CD4-positive, alpha-beta T cell treated with Interferon alpha-2 for 1 hour (primary cell): ENCODE data around the gene LACTB.
"Not testable (repeated sequence)": the region's sequence is repeated elsewhere in the genome, so short reads cannot be mapped to it uniquely, and the experiment has no call there.

Experiments used
- DNase-seq, 2 donors: peaks; one replicate each; pipeline ENCODE4 v3.0.0-alpha.2; 2020 to 2022

LACTB gene

DNA sequence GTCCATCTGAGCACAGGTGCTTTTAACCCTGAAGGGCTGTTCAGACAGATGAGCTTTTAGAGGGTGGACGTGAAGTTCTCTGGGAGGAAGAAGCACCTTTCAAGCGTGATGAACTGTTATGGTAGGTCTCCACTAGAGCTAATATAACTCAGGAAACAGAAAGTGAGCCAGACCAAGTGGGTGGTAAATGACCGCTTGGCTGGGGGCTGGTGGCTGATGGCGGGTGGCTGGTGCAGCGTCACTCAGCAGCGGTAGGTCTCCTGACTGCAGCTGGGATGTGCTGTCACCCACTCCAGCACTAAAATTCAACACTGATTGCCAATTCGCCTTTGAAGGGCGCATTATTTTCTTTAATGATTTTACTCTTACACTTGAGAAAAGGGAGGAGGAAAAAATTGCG is 31.2 kb upstream of the LACTB start:
- no peak for DNase-seq

DNA sequence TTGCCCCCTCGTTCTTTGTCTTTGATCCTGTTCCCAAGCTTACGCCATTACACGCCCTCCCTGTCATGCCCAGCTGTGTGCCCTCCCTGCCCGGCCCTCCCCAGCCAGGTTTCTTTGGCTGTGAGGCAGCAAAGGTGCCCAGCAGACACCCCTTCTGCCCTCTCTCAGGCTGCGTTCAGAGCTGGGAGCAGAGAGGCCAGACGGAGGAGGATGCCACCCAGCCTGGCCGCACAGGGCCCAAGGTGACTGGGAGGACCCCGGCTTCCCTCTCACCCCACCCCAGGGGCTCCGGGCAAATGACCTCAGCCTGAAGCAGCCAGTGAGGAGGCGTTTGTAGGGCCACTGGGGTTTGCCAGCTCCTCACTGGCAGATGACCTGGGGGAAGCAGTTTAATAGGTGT is 30.8 kb upstream of the LACTB start:
- DNase-seq = no peak

DNA sequence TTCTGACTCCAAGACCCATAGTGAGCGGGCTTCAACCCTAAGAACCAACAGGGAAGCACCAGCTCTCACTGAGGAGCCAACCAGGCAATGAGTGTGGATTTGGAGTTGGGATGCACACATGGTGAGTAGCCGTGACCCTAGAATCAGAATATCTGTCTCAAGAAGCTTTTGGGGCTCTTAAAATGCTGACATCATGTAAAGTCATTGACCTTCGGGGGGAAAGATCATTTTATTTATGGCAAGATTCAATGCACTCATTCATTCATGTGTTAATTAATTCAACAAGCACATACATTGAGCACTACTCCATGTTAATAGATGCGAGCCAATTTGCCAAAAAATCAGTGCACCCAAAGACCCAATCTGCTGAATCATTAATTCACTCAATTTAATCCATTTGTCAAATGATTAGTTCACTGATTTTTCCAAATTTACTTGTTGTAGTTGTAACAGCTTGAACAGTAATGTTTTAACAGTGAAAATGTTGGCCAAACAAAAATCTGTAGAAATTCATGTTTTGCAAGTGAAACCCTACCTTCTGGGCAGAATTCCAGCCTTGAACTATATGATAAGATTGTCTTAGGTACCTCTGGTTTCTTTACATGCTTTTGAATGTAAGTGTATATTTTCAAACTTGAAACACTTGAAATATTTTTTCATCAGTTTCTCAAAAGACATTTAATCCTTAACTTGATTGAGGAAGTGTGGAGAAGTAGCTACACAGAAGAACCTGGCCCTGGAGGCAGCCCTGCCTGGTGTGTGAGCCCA is 29.8 kb upstream of the LACTB start:
- no peak for DNase-seq

DNA sequence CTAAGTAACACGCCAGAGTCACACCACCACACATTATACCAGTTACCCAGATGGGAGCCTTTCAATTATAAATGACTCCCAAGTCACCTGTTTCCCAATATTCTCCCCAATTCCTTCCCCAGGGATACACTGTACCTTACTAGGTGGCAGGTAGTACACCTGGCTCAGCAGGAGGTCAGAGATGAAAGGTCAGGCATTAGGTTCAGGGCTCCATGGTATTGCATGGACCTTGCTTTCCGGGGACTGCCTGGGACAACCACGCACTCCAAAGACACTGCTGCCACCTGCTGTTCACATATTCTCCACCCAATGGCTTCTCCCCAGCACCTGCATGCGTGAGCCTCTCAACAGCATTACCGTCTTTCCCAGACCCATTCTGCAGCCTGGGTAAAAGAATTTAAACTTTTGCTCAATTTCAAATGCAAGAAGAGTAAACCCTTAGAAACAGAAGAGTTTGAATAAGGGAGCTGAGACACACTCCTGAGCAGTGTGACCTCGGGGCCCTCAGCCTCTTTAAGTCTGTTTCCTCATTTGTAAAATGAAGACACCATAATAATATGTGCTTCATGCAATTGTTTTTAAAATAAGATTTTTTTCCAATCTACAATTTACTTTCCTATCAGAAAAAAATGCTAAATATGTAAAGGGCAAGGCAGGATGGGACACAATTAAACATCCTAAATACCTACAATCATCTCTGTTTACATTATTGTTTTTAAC is 28.0 kb upstream of the LACTB start:
- peak; percentile 70 to 76 for DNase-seq

DNA sequence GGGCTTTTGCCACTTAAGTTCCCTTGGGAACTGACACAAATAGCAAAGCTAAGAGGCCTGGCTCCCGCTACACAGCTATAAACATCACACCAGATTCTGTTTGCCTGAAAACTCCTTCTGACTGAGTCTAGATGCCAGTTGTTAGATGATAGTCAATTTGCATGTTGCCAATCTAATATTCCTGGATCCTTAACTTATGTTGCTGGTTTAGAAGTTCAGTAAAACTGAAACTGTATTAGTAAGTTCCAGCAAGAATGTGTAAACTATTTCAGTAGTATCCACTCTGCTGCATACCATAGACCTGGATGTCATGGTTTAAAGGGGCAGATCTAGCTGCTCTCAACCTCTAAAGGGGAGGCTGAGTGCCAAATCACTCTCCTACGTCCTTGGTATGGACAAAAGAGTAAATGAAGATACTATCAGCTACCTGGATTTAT is 27.1 kb upstream of the LACTB start:
- DNase-seq = no peak

DNA sequence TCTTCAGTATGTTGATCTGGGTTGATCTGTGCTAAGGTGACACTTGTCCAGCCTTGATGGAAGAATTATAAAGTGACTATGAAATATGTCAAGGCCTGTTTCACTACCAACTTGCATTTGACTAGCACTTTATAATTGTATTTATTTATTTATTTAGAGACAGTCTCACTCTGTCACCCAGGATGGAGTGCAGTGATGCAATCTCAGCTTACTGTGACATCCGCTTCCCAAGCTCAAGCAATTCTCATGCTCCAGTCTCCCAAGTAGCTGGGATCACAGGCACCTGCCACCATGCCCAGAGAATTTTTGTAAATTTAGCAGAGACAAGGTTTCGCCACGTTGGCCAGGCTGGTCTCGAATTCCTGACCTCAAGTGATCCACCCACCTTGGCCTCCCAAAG is 25.5 kb upstream of the LACTB start:
- no peak for DNase-seq

DNA sequence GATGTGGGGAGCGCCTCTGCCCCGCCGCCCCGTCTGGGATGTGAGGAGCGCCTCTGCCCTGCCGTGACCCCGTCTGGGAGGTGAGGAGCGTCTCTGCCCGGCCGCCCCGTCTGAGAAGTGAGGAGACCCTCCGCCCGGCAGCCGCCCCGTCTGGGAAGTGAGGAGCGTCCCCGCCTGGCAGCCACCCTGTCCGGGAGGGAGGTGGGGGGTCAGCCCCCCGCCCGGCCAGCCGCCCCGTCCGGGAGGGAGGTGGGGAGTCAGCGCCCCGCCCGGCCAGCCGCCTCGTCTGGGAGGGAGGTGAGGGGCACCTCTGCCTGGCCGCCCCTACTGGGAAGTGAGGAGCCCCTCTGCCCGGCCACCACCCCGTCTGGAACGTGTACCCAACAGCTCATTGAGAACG is 22.8 kb upstream of the LACTB start:
- DNase-seq = not testable (repeated sequence)

DNA sequence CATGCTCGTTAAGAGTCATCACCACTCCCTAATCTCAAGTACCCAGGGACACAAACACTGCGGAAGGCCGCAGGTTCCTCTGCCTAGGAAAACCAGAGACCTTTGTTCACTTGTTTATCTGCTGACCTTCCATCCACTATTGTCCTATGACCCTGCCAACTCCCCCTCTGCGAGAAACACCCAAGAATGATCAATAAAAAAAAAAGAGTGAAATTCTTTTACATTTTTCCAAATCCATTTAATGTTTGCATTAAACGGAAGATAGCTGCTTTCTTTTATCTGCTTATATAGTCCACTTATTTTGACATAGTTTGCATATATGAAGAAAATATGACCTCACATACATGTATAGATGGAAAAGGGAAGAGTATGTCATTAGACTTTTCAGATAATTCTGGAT is 22.1 kb upstream of the LACTB start:
- not testable (repeated sequence) for DNase-seq

DNA sequence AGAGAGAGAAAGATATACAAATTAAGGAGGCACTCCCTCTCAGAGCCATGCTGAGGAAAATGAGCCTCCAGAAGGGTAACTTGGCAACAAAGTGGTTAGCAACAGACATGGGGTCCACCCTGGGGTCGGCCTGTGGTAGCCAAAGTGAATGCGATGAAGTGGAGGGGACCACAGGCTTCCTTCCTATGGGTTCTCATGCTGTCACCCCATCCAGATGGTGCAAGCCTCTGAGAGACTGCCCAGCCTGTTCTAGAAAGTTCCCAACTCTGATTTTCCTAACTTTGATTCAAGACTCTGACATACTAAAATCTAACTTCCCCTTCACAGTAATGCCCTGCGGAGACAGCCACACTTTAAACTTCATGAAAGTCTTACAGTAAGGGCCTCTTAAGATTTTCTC is 18.2 kb upstream of the LACTB start:
- DNase-seq = no peak

DNA sequence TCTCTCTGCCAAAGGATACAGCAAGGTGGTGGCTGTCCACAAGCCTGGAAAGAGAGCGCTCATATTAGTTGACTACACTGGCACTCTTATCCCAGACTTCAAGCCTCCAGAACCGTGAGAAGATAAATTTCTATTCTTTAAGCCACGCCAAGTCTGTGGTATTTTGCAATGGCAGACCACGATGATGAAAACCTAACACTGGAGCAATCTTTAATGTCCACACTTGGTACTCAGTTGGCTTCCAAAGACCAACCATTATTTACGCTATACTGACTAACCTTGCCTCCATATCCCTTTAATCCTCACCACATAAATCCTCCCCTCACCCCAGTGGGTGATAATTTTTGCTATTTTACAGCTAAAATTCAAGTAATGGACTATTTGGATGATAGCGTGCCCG is 16.9 kb upstream of the LACTB start:
- DNase-seq = no peak

DNA sequence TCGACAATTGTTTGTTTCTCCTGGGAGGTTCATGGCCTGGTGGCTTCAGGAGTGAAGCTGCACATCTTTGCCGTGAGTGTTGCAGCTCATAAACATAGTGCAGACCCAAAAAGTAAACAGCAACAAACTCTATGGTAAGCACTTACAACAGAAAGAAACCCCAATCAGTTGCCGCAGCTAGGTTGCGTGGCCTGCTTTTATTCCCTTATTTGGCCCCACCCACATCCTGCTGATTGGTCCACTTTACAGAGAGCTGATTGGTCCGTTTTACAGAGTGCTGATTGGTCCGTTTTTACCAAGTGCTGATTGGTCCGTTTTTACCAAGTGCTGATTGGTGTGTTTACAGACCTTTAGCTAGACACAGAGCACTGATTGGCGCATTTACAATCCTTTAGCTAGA is 16.3 kb upstream of the LACTB start:
- DNase-seq = peak; percentile 10 to 20

DNA sequence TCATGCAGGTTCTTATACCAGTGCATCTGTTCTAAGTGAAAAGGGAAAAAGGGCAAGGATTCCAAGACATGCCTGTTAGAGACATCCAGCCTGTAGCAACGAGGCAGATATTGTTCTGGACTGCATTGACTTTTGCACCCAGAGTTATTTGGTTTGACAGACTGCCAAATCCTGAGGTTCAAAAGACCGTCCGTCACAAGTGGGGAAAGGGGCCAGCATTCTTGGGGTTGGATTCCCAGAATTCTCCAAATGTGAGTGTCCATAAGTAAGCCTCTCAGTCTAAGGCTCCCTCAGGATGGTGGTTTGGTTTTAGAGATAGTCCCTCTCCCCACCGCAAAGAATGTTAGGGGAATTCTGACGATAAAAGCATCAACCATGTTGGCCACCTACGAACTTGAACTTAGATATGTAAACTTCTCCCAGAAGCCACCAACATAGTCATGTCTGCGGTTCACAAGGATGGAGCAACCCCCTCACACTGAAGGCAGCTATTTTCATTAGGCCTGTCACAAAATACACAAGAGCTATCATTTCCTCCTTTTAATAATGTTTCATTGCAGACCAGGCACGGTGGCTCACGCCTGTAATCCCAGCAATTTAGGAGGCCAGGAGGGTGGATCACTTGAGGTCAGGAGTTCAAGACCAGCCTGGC is 13.6 kb upstream of the LACTB start:
- DNase-seq = no peak

DNA sequence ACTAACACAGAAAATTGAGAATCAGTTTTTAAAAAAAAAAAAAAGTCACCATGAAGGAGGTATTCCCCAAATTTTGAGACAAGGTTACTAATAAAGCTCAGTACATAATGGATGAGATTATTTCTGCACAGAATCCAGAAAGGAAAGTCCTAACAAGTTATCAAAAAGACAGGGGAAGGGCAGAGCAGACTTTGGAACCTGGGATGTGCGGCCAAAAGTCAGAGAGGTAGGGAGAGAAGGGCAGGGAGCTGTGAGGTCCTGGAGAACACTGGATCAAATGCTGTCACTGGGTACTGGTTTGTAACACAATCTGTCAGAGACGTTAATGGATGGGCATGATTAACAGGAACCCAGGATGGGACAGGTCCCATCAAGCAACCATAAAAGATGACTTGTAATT is 12.2 kb upstream of the LACTB start:
- no peak for DNase-seq

DNA sequence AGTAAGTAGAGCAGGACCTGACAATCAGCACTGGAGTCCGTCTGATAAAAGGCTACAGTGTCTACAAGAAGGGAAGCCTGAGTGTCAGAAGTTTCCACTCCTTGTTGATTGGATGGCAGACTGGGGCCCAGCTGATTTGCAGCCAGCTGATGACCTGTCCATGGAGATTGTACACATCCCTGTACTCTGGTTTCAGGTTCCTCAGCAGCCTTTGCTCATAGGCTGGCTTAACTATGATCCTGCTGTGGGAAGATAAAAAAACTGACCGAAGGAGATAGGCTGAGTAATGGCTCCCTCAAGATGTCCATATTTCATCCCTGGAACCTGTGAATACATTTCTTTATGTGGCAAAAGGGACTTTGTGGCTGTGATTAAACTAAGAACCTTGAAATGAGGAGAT is 11.7 kb upstream of the LACTB start:
- DNase-seq = no peak

DNA sequence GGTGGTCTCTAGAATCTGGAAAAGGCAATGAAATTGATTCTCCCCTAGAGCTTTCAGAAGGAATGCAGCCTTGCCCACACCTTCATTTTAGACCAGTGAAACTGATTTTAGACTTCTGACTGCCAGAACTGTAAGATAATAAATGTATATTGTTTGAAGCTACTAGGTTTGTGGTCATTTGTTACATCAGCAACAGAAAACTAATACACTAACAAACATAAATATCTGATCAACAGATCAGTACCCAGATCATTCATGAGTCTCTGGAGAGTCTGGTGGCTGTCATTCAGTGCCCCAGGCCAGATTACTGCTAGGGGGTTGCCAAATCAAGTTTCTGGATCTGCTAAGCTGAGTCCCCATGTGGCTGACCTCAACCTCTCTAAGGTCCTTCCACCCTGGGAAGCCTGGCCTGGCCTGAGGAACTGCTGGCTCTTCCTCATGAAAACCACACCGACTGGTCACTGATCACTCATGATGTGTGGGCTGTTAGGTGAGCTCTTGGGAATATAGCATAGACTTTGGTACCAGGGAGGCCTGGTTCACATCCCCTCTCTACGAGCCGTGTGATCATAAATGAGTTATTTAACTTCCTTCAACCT is 11.1 kb upstream of the LACTB start:
- DNase-seq = no peak

DNA sequence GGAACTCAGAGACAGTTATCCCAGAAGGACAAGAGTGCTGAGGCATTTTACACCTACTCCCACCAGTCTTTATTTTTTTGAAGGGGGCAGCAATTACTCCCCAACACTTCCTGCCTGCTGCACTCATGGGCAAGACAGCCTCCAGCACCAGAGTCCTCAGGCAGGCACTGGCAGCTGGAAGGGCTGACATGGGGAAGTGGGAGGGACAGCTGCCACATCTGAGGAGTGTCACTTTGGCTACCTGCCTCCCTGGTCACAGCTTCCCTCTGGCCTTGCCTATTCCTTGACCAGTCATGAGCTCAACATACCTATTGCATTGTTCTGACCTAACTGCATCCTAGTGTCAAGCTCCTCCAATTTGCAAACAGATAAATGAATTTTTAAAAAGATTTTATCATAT is 10.2 kb upstream of the LACTB start:
- no peak for DNase-seq

DNA sequence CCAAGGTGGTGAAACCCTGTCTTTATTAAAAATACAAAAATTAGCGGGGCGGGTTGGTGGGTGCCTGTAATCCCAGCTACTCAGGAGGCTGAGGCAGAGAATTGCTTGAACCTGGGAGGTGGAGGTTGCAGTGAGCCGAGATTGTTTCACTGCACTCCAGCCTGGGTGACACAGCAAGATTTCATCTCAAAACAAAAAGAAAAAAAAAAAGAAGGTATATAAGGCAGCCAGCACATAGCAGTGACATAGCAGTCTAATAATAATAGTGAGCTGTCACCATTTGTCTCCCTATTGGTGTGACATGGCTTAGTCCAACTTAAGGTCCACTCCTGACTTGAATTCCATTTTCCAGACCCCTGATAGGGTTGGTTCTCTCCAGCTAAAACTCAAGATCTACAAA is 8.8 kb upstream of the LACTB start:
- no peak for DNase-seq

DNA sequence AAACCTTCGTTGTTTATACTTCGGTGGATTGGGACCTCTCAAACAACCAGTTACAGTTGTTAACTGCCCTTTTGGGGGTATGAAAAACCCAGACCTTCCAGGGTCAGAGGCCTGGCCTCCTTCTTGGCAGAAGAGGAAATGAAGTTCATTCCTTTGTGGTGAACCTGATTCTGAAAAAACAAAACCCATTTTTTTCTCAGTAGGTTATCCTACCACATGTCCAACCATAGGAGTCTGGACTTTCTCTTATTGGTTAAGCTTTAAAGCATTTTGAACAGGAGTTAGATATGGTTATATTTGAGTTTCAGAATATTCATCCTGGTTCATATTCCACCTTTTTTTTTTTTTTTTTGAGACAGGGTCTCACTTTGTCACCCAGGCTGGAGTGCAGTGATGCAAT is 7.2 kb upstream of the LACTB start:
- no peak for DNase-seq

DNA sequence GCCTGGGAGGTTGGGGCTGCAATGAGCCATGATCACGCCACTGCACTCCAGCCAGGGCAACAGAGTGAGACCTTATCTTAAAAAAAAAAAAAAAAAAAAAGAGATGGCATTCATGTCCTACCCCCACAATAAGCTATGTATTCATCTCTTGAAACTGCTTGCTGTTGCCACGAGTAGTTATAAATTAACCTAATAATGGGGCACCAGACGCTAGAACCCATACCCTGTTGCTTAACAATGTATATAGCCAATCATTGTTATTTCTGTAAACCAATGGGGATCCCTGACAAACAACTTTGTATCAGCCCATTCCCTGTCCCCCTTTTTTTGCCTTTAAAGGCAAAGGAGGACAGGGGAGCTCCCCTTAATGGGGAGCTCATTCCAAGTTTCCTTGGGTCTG is 2.8 kb upstream of the LACTB start:
- no peak for DNase-seq

DNA sequence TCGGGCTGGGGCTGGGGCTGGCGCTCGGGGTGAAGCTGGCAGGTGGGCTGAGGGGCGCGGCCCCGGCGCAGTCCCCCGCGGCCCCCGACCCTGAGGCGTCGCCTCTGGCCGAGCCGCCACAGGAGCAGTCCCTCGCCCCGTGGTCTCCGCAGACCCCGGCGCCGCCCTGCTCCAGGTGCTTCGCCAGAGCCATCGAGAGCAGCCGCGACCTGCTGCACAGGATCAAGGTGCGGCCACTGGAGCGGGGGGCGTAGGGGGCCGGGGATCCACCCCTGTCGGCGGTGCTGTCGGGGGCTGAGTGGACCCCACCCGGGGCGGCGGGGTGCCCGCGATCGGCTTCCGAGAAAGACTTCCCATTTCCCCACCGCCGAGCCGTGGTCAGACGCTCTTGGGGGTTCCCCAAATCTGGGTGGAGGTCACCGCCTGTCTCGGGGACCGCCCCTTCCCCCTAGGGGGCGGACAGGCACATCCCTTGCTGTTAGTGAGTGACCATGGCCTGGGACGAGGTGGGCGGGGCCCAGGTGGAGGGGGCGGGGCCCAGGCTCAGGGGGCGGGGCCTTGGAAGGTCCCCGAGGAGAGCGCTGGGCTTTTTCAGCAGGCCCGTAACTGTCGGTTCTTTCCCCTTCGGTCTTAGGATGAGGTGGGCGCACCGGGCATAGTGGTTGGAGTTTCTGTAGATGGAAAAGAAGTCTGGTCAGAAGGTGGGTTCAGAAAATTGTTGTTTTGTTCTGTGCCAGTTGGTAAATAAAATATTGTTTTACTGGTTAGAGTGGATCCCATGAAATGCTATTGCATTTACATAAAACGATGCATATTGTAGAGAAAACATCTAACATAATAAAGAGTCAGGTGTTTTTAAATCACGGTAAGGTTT is 578 bp downstream of the LACTB start:
- peak; percentile 90 to 95 for DNase-seq

DNA sequence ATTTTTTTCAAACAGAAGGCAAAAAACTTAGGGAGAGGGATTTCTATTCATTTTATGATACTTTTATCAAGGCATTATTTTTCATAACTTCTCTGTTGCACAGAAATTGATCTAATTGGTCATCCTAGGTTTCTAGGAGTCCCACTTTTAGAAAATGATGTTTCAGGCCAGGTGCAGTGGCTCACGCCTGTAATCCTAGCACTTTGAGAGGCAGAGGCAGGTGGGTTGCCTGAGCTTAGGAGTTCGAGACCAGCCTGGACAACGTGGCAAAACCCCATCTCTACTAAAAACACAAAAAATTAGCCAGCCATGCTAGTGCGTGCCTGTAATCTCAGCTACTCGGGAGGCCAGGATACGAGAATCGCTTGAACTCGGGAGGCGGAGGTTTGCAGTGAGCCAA is 2.8 kb downstream of the LACTB start:
- no peak for DNase-seq

DNA sequence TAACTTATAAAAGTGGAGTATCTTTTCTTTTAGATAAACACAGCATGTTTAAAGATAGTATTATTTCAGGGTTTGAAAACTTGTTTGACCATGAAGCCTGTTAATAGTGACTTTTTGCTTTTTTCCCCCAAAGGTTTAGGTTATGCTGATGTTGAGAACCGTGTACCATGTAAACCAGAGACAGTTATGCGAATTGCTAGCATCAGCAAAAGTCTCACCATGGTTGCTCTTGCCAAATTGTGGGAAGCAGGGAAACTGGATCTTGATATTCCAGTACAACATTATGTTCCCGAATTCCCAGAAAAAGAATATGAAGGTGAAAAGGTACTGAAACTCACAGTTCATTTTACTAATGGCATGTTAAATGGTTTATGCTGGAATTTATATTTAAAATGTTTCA is 5.1 kb downstream of the LACTB start:
- DNase-seq = no peak

DNA sequence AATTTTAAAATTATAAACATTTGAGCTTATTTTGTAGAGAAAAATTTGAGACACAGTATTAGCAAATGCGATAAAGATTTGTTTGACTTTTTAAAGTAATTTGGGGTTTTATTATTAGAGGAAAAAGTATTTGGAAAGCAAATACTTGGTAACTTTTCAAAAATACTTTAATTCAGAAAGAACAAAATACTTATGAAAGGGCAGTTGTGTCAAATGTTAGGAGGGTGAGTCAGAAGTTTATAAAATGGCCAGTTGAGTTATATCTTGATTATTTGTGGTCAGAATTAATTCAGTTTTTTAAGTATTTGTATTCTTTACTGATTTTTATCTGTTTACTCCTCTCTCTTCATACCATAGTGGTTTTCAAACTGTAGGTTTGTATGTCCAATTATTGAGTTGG is 12.1 kb downstream of the LACTB start:
- DNase-seq = no peak
